ENCODE measurements around the gene BBOF1.

BBOF1 gene

DNA sequence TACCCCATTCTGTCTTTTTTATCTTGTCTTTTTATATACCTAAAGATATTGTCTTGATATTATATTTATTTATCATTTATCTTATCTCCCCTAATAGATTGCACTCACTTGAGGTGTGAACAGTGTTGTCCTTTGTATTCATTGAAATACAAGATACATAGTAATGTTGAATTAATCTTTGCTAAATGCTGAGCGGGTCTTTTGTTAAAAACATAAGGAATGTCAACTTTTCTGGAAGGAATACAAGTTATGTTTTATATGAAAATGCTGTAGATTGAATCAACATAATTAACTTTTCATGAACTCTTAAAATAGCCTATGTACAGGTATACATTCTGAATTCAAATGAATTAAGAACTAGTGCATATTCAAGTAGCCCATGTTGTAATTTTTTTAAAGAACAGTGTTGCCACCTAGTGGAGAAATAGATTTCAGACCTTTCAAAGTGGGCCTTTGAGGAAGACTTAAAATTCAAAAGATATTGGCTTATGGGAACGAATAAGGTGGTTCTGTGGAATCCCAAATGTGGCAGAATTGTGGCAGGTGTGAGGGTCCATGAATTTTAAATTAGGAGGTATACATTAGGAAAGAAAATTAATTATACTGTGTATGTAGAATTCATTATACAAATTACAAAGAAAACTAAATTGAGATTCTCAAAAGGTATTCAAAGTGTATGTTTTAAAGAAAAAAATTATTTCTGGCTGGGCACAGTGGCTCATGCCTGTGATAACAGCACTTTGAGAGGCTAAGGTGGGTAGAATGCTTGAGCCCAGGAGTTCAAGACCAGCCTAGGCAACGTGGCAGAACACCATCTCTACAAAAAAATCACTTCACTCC lies 19.1 kb downstream of the BBOF1 start:
- no peaks in the 10 kb centered on the region for H3K4me1 Mint-ChIP-seq
- H3K4me3 Mint-ChIP-seq: no peak overlapping the region
- H3K36me3 Mint-ChIP-seq (ENCODE audit: low read depth): no peaks in the 10 kb centered on the region
- H3K9me3 Mint-ChIP-seq: no peaks in the 10 kb centered on the region
- peak; percentile 70 for TF ChIP-seq CTCF (IDR thresholded peaks at IDR 0.05)
- H3K27me3 Mint-ChIP-seq (ENCODE audit: low read depth, poor library complexity): no peaks in the 10 kb centered on the region
- no peak overlapping the region for H3K27ac Mint-ChIP-seq
- no peak for DNase-seq

DNA sequence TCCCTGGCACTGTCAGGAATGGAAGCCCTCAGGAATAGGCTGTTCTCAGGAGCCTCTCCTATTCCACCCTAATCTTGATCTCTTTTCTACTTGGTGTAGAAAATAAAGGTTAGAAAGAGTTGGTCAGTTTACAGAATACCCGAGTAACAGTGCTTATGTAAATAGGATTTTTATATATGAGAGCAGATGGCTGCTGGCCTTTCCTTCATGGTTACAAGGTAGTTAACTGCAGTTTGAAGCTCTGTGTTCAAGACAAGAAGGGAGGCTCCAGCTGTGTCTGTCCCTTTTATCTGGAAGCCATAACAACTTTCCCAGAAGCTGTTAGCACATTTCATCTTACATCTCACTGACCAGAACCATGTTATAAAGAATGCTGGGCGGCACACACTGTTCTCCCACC lies 23.1 kb downstream of the BBOF1 start:
- H3K4me1 Mint-ChIP-seq: no peaks in the 10 kb centered on the region

GRCh38 chr14:74045522-74045921 lies 26.4 kb downstream of the BBOF1 start:
- no peak for DNase-seq
- Mint-ChIP-seq H3K36me3 (ENCODE audit: low read depth) (no peaks in the 10 kb centered on the region), H3K4me3 (no peak overlapping the region), H3K27me3 (ENCODE audit: low read depth, poor library complexity) (no peaks in the 10 kb centered on the region), H3K9me3 (no peaks in the 10 kb centered on the region), H3K27ac (no peak overlapping the region), H3K4me1 (no peaks in the 10 kb centered on the region)
- TF ChIP-seq CTCF (IDR thresholded peaks at IDR 0.05): no peak

More for the DNA sequence above, 23.1 kb downstream of the BBOF1 start:
- Mint-ChIP-seq H3K27ac (no peak overlapping the region), H3K4me3 (no peak overlapping the region), H3K36me3 (ENCODE audit: low read depth) (no peaks in the 10 kb centered on the region), H3K27me3 (ENCODE audit: low read depth, poor library complexity) (no peaks in the 10 kb centered on the region), H3K9me3 (no peaks in the 10 kb centered on the region)
- TF ChIP-seq CTCF (IDR thresholded peaks at IDR 0.05): no peak
- no peak for DNase-seq

GRCh38 chr14:74048281-74048680 lies 29.1 kb downstream of the BBOF1 start:
- Mint-ChIP-seq H3K4me1 (no peaks in the 10 kb centered on the region), H3K27me3 (ENCODE audit: low read depth, poor library complexity) (no peaks in the 10 kb centered on the region), H3K9me3 (no peaks in the 10 kb centered on the region), H3K36me3 (ENCODE audit: low read depth) (no peaks in the 10 kb centered on the region), H3K4me3 (no peak overlapping the region), H3K27ac (no peak overlapping the region)
- TF ChIP-seq CTCF (IDR thresholded peaks at IDR 0.05): no peak
- no peak for DNase-seq

DNA sequence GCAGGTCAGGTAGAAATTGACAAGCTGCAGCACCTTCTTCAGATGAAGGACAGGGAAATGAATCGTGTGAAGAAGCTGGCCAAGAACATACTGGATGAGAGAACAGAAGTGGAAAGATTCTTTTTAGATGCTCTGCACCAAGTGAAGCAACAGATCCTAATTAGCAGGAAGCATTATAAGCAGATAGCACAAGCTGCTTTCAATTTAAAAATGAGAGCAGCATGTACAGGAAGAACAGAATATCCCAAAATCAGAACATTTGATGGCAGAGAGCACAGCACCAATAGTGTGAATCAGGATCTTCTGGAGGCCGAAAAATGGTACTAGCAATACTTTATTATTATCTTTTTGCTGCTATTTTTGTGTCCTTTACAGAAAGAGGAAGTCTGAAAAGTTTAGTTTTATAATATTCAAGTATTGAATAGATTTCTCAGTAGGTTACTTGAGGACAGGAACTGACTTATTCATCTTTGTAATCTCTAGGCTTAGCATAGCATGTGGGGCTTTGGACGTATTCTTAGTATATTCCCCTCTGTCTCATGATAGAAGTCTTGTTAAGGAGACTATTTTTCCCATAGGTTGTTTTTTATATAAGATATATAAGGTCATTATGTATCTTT lies 30.8 kb downstream of the BBOF1 start:
- TF ChIP-seq CTCF (IDR thresholded peaks at IDR 0.05): no peak
- no peak overlapping the region for H3K4me3 Mint-ChIP-seq
- no peaks in the 10 kb centered on the region for H3K4me1 Mint-ChIP-seq
- H3K36me3 Mint-ChIP-seq (ENCODE audit: low read depth): peaks cover 4% of the 10 kb centered on the region
- H3K9me3 Mint-ChIP-seq: peaks cover 3% of the 10 kb centered on the region
- peaks cover 3% of the 10 kb centered on the region for H3K27me3 Mint-ChIP-seq (ENCODE audit: low read depth, poor library complexity)
- DNase-seq: no peak
- H3K27ac Mint-ChIP-seq: no peak overlapping the region

- Mint-ChIP-seq H3K27ac (no peak overlapping the region), H3K27me3 (ENCODE audit: low read depth, poor library complexity) (no peaks in the 10 kb centered on the region), H3K9me3 (no peaks in the 10 kb centered on the region), H3K36me3 (ENCODE audit: low read depth) (peaks cover 72% of the 10 kb centered on the region), H3K4me1 (no peaks in the 10 kb centered on the region), H3K4me3 (no peak overlapping the region)
- TF ChIP-seq CTCF (IDR thresholded peaks at IDR 0.05): no peak
- no peak for DNase-seq
These were observed 43.6 kb downstream of the BBOF1 start for GRCh38 chr14:74062809-74063150.
